Vagina (tissue), 2 donors: Measurements from ENCODE around the gene CEBPG.

ENCODE experiments used
- CTCF ChIP-seq, 3 experiments: fragments of 450-650 bp in 2 of 3; fragments of 200-600 bp in 1 of 3; sonication (generic) in 1 of 3; IDR thresholded peaks; one replicate each; pipeline ENCODE4 v1.5.1; 2017 to 2019; ENCODE audit warnings: antibody characterized with exemption in 3 of 3, mild to moderate bottlenecking in 2 of 3, moderate library complexity in 2 of 3
- POLR2A ChIP-seq, 2 donors: fragments of 450-650 bp; IDR thresholded peaks; one replicate each; pipeline ENCODE4 v1.6.1; 2017; ENCODE audit warnings: antibody characterized with exemption in 2 of 2, mild to moderate bottlenecking in 2 of 2, moderate library complexity in 2 of 2
- POLR2AphosphoS5 ChIP-seq, 2 donors: sonication (generic); formaldehyde crosslinking; IDR thresholded peaks; one replicate each; pipeline ENCODE4 v1.9.0; 2017; ENCODE audit warnings: antibody characterized with exemption in 2 of 2, mild to moderate bottlenecking in 2 of 2, low read depth in 1 of 2; ENCODE audit not compliant: insufficient read depth in 1 of 2

- no peak for TF ChIP-seq POLR2A (IDR thresholded peaks at IDR 0.05)
- no peak for TF ChIP-seq CTCF (IDR thresholded peaks at IDR 0.05)
- TF ChIP-seq POLR2AphosphoS5 (IDR thresholded peaks at IDR 0.05; ENCODE audit: insufficient read depth in 1 of 2, low read depth in 1 of 2), result no peak
Measured at GRCh38 chr19:33414667-33415605, 41.4 kb downstream of the CEBPG start.
